HEK293 (cell line): ENCODE measurements around the gene ACTL8.

Source experiments
- TCF7L2 ChIP-seq: IDR thresholded peaks from 2 replicates; pipeline ENCODE4 v1.6.1; 2011; ENCODE audit warnings: low read depth, mild to moderate bottlenecking, inconsistent platforms, low read length, moderate library complexity, borderline replicate concordance
- ZNF292 ChIP-seq: fragments of 450-650 bp; formaldehyde crosslinking; IDR thresholded peaks from 2 replicates; pipeline ENCODE4 v1.5.1; 2016; ENCODE audit warnings: low read depth, missing biosample characterization, missing genetic modification characterization, borderline replicate concordance
- ZNF350 ChIP-seq: fragments of 450-650 bp; formaldehyde crosslinking; IDR thresholded peaks from 2 replicates; pipeline ENCODE4 v1.5.0; 2017; ENCODE audit warnings: missing biosample characterization, mild to moderate bottlenecking, missing genetic modification characterization
- ZNF785 ChIP-seq: fragments of 450-650 bp; formaldehyde crosslinking; IDR thresholded peaks from 2 replicates; pipeline ENCODE4 v1.5.1; 2016; ENCODE audit warnings: missing biosample characterization, missing genetic modification characterization
- ZNF791 ChIP-seq: fragments of 450-650 bp; formaldehyde crosslinking; IDR thresholded peaks from 2 replicates; pipeline ENCODE4 v1.5.1; 2016; ENCODE audit warnings: missing biosample characterization, missing genetic modification characterization
- ZSCAN23 ChIP-seq: fragments of 450-650 bp; formaldehyde crosslinking; IDR thresholded peaks from 2 replicates; pipeline ENCODE4 v1.5.1; 2016; ENCODE audit warnings: missing biosample characterization, missing genetic modification characterization
- TF ChIP-seq, protein P1 (sequence below): fragments of 450-650 bp; formaldehyde crosslinking; IDR thresholded peaks from 2 replicates; pipeline ENCODE4 v1.5.1; 2016; ENCODE audit warnings: missing biosample characterization, missing genetic modification characterization
- TF ChIP-seq, protein P2 (sequence below): fragments of 450-650 bp; formaldehyde crosslinking; IDR thresholded peaks from 2 replicates; pipeline ENCODE4 v1.5.1; 2016; ENCODE audit warnings: missing biosample characterization, missing genetic modification characterization
- TF ChIP-seq, protein P3 (sequence below): fragments of 450-650 bp; formaldehyde crosslinking; IDR thresholded peaks from 2 replicates; pipeline ENCODE4 v1.5.1; 2016; ENCODE audit warnings: missing biosample characterization, missing genetic modification characterization
- TF ChIP-seq, protein P4 (sequence below): fragments of 450-650 bp; formaldehyde crosslinking; IDR thresholded peaks from 2 replicates; pipeline ENCODE4 v1.5.1; 2016; ENCODE audit warnings: missing biosample characterization, missing genetic modification characterization
- TF ChIP-seq, protein P5 (sequence below): fragments of 450-650 bp; formaldehyde crosslinking; IDR thresholded peaks from 2 replicates; pipeline ENCODE4 v1.5.1; 2016; ENCODE audit warnings: missing biosample characterization, missing genetic modification characterization
- TF ChIP-seq, protein P6 (sequence below): fragments of 450-650 bp; formaldehyde crosslinking; IDR thresholded peaks from 2 replicates; pipeline ENCODE4 v1.5.1; 2016; ENCODE audit warnings: missing biosample characterization, missing genetic modification characterization, low read depth

DNA sequence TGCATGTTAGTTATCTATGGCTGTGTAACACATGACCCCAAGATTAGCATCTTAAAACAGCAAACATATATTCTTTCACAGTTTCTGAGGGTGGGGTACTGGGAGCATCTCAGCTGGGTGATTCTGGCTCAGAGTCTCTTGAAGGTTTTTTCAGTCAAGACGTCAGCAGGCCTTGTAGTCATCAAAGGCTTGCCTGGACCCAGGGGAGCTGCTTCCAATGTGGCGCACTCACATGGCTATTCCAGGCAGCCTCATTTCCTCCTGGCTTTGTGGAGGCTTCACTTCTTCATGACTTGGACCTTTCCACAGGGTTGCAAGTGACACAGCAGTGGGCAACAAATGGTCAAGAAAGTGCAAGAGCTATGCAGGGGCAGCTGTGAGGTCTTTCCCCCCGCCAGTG is 114.7 kb downstream of the ACTL8 start:
- TF ChIP-seq ZNF292 (tag by site-specific recombination) (no peak), ZSCAN23 (no peak), ZNF785 (tag by site-specific recombination) (no peak), ZNF350 (no peak), TCF7L2 (no peak), ZNF791 (no peak)
- TF ChIP-seq, protein P1, sequence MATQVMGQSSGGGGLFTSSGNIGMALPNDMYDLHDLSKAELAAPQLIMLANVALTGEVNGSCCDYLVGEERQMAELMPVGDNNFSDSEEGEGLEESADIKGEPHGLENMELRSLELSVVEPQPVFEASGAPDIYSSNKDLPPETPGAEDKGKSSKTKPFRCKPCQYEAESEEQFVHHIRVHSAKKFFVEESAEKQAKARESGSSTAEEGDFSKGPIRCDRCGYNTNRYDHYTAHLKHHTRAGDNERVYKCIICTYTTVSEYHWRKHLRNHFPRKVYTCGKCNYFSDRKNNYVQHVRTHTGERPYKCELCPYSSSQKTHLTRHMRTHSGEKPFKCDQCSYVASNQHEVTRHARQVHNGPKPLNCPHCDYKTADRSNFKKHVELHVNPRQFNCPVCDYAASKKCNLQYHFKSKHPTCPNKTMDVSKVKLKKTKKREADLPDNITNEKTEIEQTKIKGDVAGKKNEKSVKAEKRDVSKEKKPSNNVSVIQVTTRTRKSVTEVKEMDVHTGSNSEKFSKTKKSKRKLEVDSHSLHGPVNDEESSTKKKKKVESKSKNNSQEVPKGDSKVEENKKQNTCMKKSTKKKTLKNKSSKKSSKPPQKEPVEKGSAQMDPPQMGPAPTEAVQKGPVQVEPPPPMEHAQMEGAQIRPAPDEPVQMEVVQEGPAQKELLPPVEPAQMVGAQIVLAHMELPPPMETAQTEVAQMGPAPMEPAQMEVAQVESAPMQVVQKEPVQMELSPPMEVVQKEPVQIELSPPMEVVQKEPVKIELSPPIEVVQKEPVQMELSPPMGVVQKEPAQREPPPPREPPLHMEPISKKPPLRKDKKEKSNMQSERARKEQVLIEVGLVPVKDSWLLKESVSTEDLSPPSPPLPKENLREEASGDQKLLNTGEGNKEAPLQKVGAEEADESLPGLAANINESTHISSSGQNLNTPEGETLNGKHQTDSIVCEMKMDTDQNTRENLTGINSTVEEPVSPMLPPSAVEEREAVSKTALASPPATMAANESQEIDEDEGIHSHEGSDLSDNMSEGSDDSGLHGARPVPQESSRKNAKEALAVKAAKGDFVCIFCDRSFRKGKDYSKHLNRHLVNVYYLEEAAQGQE (tag by site-specific recombination): no peak
- TF ChIP-seq, protein P2, sequence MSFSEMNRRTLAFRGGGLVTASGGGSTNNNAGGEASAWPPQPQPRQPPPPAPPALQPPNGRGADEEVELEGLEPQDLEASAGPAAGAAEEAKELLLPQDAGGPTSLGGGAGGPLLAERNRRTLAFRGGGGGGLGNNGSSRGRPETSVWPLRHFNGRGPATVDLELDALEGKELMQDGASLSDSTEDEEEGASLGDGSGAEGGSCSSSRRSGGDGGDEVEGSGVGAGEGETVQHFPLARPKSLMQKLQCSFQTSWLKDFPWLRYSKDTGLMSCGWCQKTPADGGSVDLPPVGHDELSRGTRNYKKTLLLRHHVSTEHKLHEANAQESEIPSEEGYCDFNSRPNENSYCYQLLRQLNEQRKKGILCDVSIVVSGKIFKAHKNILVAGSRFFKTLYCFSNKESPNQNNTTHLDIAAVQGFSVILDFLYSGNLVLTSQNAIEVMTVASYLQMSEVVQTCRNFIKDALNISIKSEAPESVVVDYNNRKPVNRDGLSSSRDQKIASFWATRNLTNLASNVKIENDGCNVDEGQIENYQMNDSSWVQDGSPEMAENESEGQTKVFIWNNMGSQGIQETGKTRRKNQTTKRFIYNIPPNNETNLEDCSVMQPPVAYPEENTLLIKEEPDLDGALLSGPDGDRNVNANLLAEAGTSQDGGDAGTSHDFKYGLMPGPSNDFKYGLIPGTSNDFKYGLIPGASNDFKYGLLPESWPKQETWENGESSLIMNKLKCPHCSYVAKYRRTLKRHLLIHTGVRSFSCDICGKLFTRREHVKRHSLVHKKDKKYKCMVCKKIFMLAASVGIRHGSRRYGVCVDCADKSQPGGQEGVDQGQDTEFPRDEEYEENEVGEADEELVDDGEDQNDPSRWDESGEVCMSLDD (tag by site-specific recombination): no peak
- TF ChIP-seq, protein P3, sequence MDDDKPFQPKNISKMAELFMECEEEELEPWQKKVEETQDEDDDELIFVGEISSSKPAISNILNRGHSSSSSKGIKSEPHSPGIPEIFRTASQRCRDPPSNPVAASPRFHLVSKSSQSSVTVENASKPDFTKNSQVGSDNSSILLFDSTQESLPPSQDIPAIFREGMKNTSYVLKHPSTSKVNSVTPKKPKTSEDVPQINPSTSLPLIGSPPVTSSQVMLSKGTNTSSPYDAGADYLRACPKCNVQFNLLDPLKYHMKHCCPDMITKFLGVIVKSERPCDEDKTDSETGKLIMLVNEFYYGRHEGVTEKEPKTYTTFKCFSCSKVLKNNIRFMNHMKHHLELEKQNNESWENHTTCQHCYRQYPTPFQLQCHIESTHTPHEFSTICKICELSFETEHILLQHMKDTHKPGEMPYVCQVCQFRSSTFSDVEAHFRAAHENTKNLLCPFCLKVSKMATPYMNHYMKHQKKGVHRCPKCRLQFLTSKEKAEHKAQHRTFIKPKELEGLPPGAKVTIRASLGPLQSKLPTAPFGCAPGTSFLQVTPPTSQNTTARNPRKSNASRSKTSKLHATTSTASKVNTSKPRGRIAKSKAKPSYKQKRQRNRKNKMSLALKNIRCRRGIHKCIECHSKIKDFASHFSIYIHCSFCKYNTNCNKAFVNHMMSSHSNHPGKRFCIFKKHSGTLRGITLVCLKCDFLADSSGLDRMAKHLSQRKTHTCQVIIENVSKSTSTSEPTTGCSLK (tag by site-specific recombination): no peak
- TF ChIP-seq, protein P4, sequence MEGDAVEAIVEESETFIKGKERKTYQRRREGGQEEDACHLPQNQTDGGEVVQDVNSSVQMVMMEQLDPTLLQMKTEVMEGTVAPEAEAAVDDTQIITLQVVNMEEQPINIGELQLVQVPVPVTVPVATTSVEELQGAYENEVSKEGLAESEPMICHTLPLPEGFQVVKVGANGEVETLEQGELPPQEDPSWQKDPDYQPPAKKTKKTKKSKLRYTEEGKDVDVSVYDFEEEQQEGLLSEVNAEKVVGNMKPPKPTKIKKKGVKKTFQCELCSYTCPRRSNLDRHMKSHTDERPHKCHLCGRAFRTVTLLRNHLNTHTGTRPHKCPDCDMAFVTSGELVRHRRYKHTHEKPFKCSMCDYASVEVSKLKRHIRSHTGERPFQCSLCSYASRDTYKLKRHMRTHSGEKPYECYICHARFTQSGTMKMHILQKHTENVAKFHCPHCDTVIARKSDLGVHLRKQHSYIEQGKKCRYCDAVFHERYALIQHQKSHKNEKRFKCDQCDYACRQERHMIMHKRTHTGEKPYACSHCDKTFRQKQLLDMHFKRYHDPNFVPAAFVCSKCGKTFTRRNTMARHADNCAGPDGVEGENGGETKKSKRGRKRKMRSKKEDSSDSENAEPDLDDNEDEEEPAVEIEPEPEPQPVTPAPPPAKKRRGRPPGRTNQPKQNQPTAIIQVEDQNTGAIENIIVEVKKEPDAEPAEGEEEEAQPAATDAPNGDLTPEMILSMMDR (tag by site-specific recombination): no peak
- TF ChIP-seq, protein P5, sequence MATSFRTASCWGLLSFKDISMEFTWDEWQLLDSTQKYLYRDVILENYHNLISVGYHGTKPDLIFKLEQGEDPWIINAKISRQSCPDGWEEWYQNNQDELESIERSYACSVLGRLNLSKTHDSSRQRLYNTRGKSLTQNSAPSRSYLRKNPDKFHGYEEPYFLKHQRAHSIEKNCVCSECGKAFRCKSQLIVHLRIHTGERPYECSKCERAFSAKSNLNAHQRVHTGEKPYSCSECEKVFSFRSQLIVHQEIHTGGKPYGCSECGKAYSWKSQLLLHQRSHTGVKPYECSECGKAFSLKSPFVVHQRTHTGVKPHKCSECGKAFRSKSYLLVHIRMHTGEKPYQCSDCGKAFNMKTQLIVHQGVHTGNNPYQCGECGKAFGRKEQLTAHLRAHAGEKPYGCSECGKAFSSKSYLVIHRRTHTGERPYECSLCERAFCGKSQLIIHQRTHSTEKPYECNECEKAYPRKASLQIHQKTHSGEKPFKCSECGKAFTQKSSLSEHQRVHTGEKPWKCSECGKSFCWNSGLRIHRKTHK (tag by site-specific recombination): no peak
- TF ChIP-seq, protein P6, sequence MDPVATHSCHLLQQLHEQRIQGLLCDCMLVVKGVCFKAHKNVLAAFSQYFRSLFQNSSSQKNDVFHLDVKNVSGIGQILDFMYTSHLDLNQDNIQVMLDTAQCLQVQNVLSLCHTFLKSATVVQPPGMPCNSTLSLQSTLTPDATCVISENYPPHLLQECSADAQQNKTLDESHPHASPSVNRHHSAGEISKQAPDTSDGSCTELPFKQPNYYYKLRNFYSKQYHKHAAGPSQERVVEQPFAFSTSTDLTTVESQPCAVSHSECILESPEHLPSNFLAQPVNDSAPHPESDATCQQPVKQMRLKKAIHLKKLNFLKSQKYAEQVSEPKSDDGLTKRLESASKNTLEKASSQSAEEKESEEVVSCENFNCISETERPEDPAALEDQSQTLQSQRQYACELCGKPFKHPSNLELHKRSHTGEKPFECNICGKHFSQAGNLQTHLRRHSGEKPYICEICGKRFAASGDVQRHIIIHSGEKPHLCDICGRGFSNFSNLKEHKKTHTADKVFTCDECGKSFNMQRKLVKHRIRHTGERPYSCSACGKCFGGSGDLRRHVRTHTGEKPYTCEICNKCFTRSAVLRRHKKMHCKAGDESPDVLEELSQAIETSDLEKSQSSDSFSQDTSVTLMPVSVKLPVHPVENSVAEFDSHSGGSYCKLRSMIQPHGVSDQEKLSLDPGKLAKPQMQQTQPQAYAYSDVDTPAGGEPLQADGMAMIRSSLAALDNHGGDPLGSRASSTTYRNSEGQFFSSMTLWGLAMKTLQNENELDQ: no peak
